ENCODE measurements around the gene FAM20B.

DNA sequence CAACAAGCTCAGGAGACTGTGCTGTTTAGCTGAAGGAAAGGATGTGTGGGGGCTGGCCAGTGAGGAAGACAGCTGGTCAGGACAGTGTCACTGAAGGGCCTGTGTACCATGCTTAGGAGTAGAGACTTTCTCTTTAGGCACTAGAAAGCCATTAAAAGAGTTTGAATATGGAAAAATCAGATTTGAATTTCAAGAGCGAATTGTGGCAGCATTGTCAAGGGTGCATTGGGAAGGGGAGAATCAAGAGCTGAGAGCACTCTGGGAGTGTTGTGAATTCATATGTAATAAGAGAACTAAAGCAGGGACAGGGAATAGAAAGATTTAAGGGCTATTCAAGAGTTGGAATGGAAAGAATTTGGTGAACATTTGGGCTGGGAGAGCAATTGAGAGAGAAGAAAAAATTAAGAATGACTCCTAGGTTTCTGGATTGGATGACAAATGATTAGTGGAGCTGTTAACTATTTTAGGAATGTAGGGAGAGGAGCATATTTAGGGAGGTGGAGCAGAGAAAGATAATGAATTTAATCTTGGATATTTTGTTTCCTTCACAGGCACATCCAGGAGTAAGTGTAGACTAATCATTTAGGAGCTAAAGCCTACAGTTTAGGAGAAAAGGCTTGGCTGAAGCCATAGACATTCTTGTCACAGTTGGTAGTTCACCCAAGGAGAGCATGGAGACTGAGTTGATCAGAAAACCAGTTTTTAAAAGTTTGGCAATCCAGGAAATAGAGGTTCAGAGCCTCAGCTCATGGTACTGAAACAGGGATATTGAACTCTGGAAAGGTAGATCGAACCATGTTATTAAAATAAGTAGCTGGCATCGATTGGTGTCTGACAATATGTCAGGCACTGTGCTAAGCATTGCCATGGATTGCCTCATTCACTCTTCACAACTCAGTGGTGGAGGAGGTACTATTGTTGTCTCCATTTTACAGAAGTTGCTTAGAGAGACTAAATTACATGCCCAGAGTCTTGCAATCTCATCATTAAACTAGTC lies 33.1 kb downstream of the FAM20B start:
- TF ChIP-seq, protein P1, sequence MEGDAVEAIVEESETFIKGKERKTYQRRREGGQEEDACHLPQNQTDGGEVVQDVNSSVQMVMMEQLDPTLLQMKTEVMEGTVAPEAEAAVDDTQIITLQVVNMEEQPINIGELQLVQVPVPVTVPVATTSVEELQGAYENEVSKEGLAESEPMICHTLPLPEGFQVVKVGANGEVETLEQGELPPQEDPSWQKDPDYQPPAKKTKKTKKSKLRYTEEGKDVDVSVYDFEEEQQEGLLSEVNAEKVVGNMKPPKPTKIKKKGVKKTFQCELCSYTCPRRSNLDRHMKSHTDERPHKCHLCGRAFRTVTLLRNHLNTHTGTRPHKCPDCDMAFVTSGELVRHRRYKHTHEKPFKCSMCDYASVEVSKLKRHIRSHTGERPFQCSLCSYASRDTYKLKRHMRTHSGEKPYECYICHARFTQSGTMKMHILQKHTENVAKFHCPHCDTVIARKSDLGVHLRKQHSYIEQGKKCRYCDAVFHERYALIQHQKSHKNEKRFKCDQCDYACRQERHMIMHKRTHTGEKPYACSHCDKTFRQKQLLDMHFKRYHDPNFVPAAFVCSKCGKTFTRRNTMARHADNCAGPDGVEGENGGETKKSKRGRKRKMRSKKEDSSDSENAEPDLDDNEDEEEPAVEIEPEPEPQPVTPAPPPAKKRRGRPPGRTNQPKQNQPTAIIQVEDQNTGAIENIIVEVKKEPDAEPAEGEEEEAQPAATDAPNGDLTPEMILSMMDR (IDR thresholded peaks at IDR 0.05) = no peak
- TF ChIP-seq EZH2 (IDR thresholded peaks at IDR 0.05; ENCODE audit: borderline replicate concordance, insufficient read depth, low read depth, low read length, poor library complexity, severe bottlenecking) = no peak

All from B cell (primary cell).